B cell (primary cell): ENCODE measurements around the gene HOXA10. TPM values are rescaled to one million over a fixed set of nuclear protein-coding genes. Genes with fewer than 3 reads are reported as not detected.
A peak's percentile ranks its signal among the peaks of the same experiment; 100 is the strongest.

ENCODE experiments used
- ATAC-seq: fragments of 200-7000 bp; cut with Tn5 transposase; one replicate; pipeline ENCODE4 v1.10.0; 2021; ENCODE audit warnings: low read depth, mild to moderate bottlenecking, moderate number of reproducible peaks, moderate library complexity
- CTCF ChIA-PET: fragments of 350-600 bp; sonication (Branson Sonifier 250); formaldehyde crosslinking; loops from one replicate; lab custom pipeline; 2021; ENCODE audit warnings: antibody characterized with exemption, inconsistent platforms; lab: Charles Lee
- POLR2A ChIA-PET: fragments of 350-600 bp; sonication (Branson Sonifier 250); formaldehyde crosslinking; loops from one replicate; lab custom pipeline; 2021; ENCODE audit warnings: antibody characterized with exemption; lab: Charles Lee
- DNase-seq: peaks from one replicate; pipeline ENCODE4 v3.0.0; 2013
- H2AFZ ChIP-seq: 2 replicates; pipeline ENCODE4 v1.6.1; 2012; ENCODE audit warnings: mild to moderate bottlenecking, low read depth, low read length; ENCODE audit not compliant: insufficient read depth, poor library complexity, severe bottlenecking
- H3K27ac ChIP-seq, 2 donors: 1 replicate in 1 of 2; 2 replicates in 1 of 2; pipeline ENCODE4 v1.5.1; 2012 to 2013; ENCODE audit warnings: low read length in 2 of 2, mild to moderate bottlenecking in 2 of 2, moderate library complexity in 1 of 2
- H3K27me3 ChIP-seq, 4 experiments: fragments of 200-600 bp in 1 of 4; sonication (generic) in 1 of 4; replicated peaks in 1 of 4; 1 replicate in 2 of 4; 2 replicates in 2 of 4; pipeline versions ENCODE4 v1.6.1 to v1.7.0; 2013 to 2016; ENCODE audit warnings: low read length in 3 of 4, mild to moderate bottlenecking in 2 of 4, mixed read lengths in 1 of 4, moderate library complexity in 1 of 4; ENCODE audit not compliant: insufficient read depth in 4 of 4, control insufficient read depth in 3 of 4; ENCODE audit errors: control extremely low read depth in 1 of 4
- H3K36me3 ChIP-seq, 2 experiments: replicated peaks in 1 of 2; 1 replicate in 1 of 2; 2 replicates in 1 of 2; pipeline versions ENCODE4 v1.6.1 to v1.7.1; 2013; ENCODE audit warnings: low read length in 1 of 2; ENCODE audit not compliant: insufficient read depth in 2 of 2, control insufficient read depth in 1 of 2; ENCODE audit errors: control extremely low read depth in 1 of 2, extremely low read depth in 1 of 2
- H3K4me1 ChIP-seq, 2 donors: fragments of 200-600 bp in 1 of 2; sonication (generic) in 1 of 2; 1 replicate in 1 of 2; 2 replicates in 1 of 2; pipeline versions ENCODE4 v1.5.1 to v1.6.1; 2013 to 2017; ENCODE audit warnings: low read length in 2 of 2; ENCODE audit not compliant: control insufficient read depth in 2 of 2, insufficient read depth in 2 of 2
- H3K4me2 ChIP-seq: replicated peaks from 2 replicates; pipeline ENCODE3; 2012; ENCODE audit warnings: mild to moderate bottlenecking, low read depth, low read length; ENCODE audit not compliant: poor library complexity, severe bottlenecking
- H3K4me3 ChIP-seq, 5 experiments: fragments of 200-600 bp in 1 of 5; sonication (generic) in 1 of 5; 1 replicate in 3 of 5; 2 replicates in 2 of 5; pipeline versions ENCODE4 v1.5.1 to v1.7.0; 2011 to 2016; ENCODE audit warnings: low read length in 4 of 5, mild to moderate bottlenecking in 4 of 5, low read depth in 2 of 5, control low read depth in 1 of 5, moderate library complexity in 1 of 5; ENCODE audit not compliant: insufficient read depth in 1 of 5; ENCODE audit errors: control extremely low read depth in 1 of 5, extremely low read depth in 1 of 5
- H3K79me2 ChIP-seq: fragments of 200-600 bp; sonication (generic); one replicate; pipeline ENCODE4 v1.6.0; 2016; ENCODE audit warnings: low read length; ENCODE audit not compliant: control insufficient read depth, insufficient read depth
- H3K9ac ChIP-seq: fragments of 200-600 bp; sonication (generic); 2 replicates; pipeline ENCODE4 v1.6.1; 2017; ENCODE audit warnings: mild to moderate bottlenecking, low read length, moderate library complexity
- H3K9me3 ChIP-seq, 3 donors: one replicate each; pipeline versions ENCODE4 v1.6.1 to v1.7.1; 2013; ENCODE audit warnings: low read length in 2 of 3; ENCODE audit not compliant: control insufficient read depth in 2 of 3, insufficient read depth in 1 of 3; ENCODE audit errors: control extremely low read depth in 1 of 3
- H4K20me1 ChIP-seq: 2 replicates; pipeline ENCODE4 v1.6.0; 2012; ENCODE audit warnings: mild to moderate bottlenecking, low read length; ENCODE audit not compliant: insufficient read depth, control insufficient read depth, poor library complexity, severe bottlenecking
- H3K27ac Mint-ChIP-seq: one replicate; pipeline ENCODE4 v1.8.0; 2021; ENCODE audit warnings: mixed read lengths
- H3K27me3 Mint-ChIP-seq: one replicate; pipeline ENCODE4 v1.8.0; 2021; ENCODE audit warnings: mixed read lengths
- H3K4me1 Mint-ChIP-seq: one replicate; pipeline ENCODE4 v1.8.0; 2021; ENCODE audit warnings: mixed read lengths
- H3K4me3 Mint-ChIP-seq: one replicate; pipeline ENCODE4 v1.8.0; 2021; ENCODE audit warnings: mixed read lengths
- H3K9me3 Mint-ChIP-seq: one replicate; pipeline ENCODE4 v1.8.0; 2022; ENCODE audit warnings: mixed read lengths; ENCODE audit not compliant: insufficient read depth
- CTCF ChIP-seq: fragments of 200-600 bp; IDR thresholded peaks from one replicate; pipeline ENCODE4 v1.8.0; 2022; ENCODE audit warnings: antibody characterized with exemption, mild to moderate bottlenecking
- EZH2 ChIP-seq: IDR thresholded peaks from 2 replicates; pipeline ENCODE4 v1.6.1; 2012; ENCODE audit warnings: borderline replicate concordance, low read depth, mild to moderate bottlenecking, moderate library complexity, low read length; ENCODE audit not compliant: insufficient read depth, poor library complexity, severe bottlenecking
- WGBS: methylation state at CpG from one replicate; pipeline ENCODE4 v1.1.5; 2013; ENCODE audit warnings: missing lambda C conversion rate; ENCODE audit not compliant: insufficient coverage; 5-methylcytosine and 5-hydroxymethylcytosine counted together
- intact Hi-C: fragments of 100-400 bp; cut with micrococcal nuclease; formaldehyde crosslinking; loops from one replicate; pipeline ENCODE4 v1.10.0; 2022
- polyA plus RNA-seq: library from polyadenylated mRNA; depleted of rRNA; stranded (reverse); fragments of >200 nt; gene quantifications from 2 replicates; pipeline ENCODE4 v1.2.3, GENCODE V29; 2012
- total RNA-seq, 2 donors: library from RNA; stranded (reverse); fragments of 120-200 nt in 1 of 2; gene quantifications; 1 replicate in 1 of 2; 2 replicates in 1 of 2; pipeline versions ENCODE4 v1.2.3 to v1.2.4, GENCODE V29; 2013 to 2022

Gene HOXA10
- total and polyA plus RNA-seq, 2 donors (not counting 1 experiment from before 2014, with no cell fraction given) = not detected

GRCh38 chr7:27202018-27202861, 28.1 kb upstream of the HOXA10 start:
- no peak overlapping the region for H3K4me3 ChIP-seq
- Mint-ChIP-seq H3K27ac (peak overlapping the region; percentile 50), H3K4me3 (peak overlapping the region; percentile 78), H3K9me3 (no peaks in the 10 kb centered on the region), H3K27me3 (peaks cover 84% of the 10 kb centered on the region), H3K4me1 (peaks cover 44% of the 10 kb centered on the region)
- H3K27me3 ChIP-seq = peaks cover 1 to 90% (median 86%) of the 10 kb centered on the region in 4 experiments
- DNase-seq = peak; percentile 26
- H3K27ac ChIP-seq = no peak overlapping the region
- peaks cover 50 to 72% of the 10 kb centered on the region in 2 donors for H3K4me1 ChIP-seq
- ChIA-PET CTCF (interaction anchor here (0.9 to 1.8 kb wide), 5 partner anchors 9 to 1354 kb away, joined by 3 to 6 read pairs (median 3); no protein-coding TSS in a partner anchor), POLR2A (interaction anchor here (0.5 kb wide), 1 partner anchor 866 kb away, joined by 5 read pairs; no protein-coding TSS in a partner anchor)
- H3K79me2 ChIP-seq = no peaks in the 10 kb centered on the region
- H3K36me3 ChIP-seq = no peaks in the 10 kb centered on the region
- intact Hi-C loops = loop anchor here (5.0 kb wide), 1 partner anchor 1210 kb away; the partner anchor contains the start of gene CREB5
- no peak for TF ChIP-seq CTCF
- no peak for TF ChIP-seq EZH2
- H3K9me3 ChIP-seq = peaks cover 1 to 61% (median 6%) of the 10 kb centered on the region in 3 donors
- WGBS = 23% methylated on average over 27 of the region's 30 CpGs
- no peaks in the 10 kb centered on the region for H4K20me1 ChIP-seq
- peak overlapping the region; percentile 21 for H3K9ac ChIP-seq
- no peak for ATAC-seq
- no peak overlapping the region for H2AFZ ChIP-seq
- peak overlapping the region; percentile 78 for H3K4me2 ChIP-seq

GRCh38 chr7:27201580-27202017, 27.5 kb upstream of the HOXA10 start:
- POLR2A ChIA-PET = no interaction called here
- Histone ChIP-seq H2AFZ (no peak overlapping the region), H3K36me3 (no peaks in the 10 kb centered on the region), H3K4me1 (peaks cover 50 to 74% of the 10 kb centered on the region in 2 donors), H3K27ac (no peak overlapping the region), H3K9ac (peak overlapping the region; percentile 21), H3K9me3 (peaks cover 0 to 61% (median 6%) of the 10 kb centered on the region in 3 donors), H3K27me3 (peaks cover 3 to 91% (median 85%) of the 10 kb centered on the region in 4 experiments), H3K4me3 (peak overlapping the region in 2 of 5 experiments; percentile 24 to 42), H3K4me2 (peak overlapping the region; percentile 78), H3K79me2 (no peaks in the 10 kb centered on the region), H4K20me1 (no peaks in the 10 kb centered on the region)
- no peak for TF ChIP-seq EZH2
- TF ChIP-seq CTCF = no peak
- Mint-ChIP-seq H3K27me3 (peaks cover 82% of the 10 kb centered on the region), H3K27ac (no peak overlapping the region), H3K9me3 (no peaks in the 10 kb centered on the region), H3K4me1 (peaks cover 44% of the 10 kb centered on the region), H3K4me3 (peak overlapping the region; percentile 78)
- intact Hi-C loops = loop anchor here (2.0 to 5.0 kb wide), 2 partner anchors 41 to 1211 kb away; partner anchors contain the start of gene CREB5
- WGBS = 3% methylated on average over 3 of the region's 4 CpGs
- DNase-seq = no peak
- ATAC-seq = no peak
- CTCF ChIA-PET = interaction anchor here (1.5 to 1.8 kb wide), 2 partner anchors 9 to 41 kb away, joined by 4 to 6 read pairs; no protein-coding TSS in a partner anchor
